ENCODE results near the gene CDH23.

Gene CDH23

GRCh38 chr10:71693377-71693776 lies 296.7 kb downstream of the CDH23 start:
- intact Hi-C loops (cut with DNase I; ENCODE audit: low total_unique reads) = loop anchor here (10.0 kb wide), 1 partner anchor 379 kb away; the partner anchor contains the start of gene SLC29A3
- Histone ChIP-seq H3K36me3 (no peaks in the 10 kb centered on the region), H3K27me3 (peaks cover 0 to 6% of the 10 kb centered on the region in 2 donors)

GRCh38 chr10:71694039-71694501 lies 297.4 kb downstream of the CDH23 start:
- no peaks in the 10 kb centered on the region for H3K36me3 ChIP-seq
- no peak overlapping the region for H3K27ac ChIP-seq
- H3K9me3 ChIP-seq = peaks cover 0 to 9% (median 3%) of the 10 kb centered on the region in 3 donors
- no peaks in the 10 kb centered on the region for H3K4me1 ChIP-seq
- H3K4me3 ChIP-seq = no peak overlapping the region
- DNase-seq = no peak
- intact Hi-C loops (cut with DNase I; ENCODE audit: low total_unique reads) = loop anchor here (10.0 kb wide), 1 partner anchor 379 kb away; the partner anchor contains the start of gene SLC29A3
- TF ChIP-seq CTCF (IDR thresholded peaks at IDR 0.05) = no peak
- peaks cover 0 to 6% of the 10 kb centered on the region in 2 donors for H3K27me3 ChIP-seq

More at GRCh38 chr10:71693377-71693776, 296.7 kb downstream of the CDH23 start:
- H3K9me3 ChIP-seq = peaks cover 0 to 9% (median 3%) of the 10 kb centered on the region in 3 donors
- DNase-seq = no peak
- H3K4me3 ChIP-seq = no peak overlapping the region
- H3K4me1 ChIP-seq = no peaks in the 10 kb centered on the region
- TF ChIP-seq CTCF (IDR thresholded peaks at IDR 0.05) = no peak
- no peak overlapping the region for H3K27ac ChIP-seq

- H3K36me3 ChIP-seq = no peaks in the 10 kb centered on the region
- TF ChIP-seq CTCF (IDR thresholded peaks at IDR 0.05) = no peak
- peaks cover 0 to 6% of the 10 kb centered on the region in 2 donors for H3K27me3 ChIP-seq
- DNase-seq = peak in 1 of 2 donors; percentile 46
- H3K27ac ChIP-seq = no peak overlapping the region
- peaks cover 0 to 9% (median 3%) of the 10 kb centered on the region in 3 donors for H3K9me3 ChIP-seq
- no peak overlapping the region for H3K4me3 ChIP-seq
- no peaks in the 10 kb centered on the region for H3K4me1 ChIP-seq
- intact Hi-C loops (cut with DNase I; ENCODE audit: low total_unique reads) = loop anchor here (10.0 kb wide), 1 partner anchor 380 kb away; the partner anchor contains the start of gene SLC29A3
These were observed 297.8 kb downstream of the CDH23 start for GRCh38 chr10:71694567-71694968.

- H3K4me3 ChIP-seq = no peak overlapping the region
- H3K4me1 ChIP-seq = no peaks in the 10 kb centered on the region
- no peaks in the 10 kb centered on the region for H3K36me3 ChIP-seq
- H3K27me3 ChIP-seq = peaks cover 0 to 6% of the 10 kb centered on the region in 2 donors
- TF ChIP-seq CTCF (IDR thresholded peaks at IDR 0.05) = no peak
- intact Hi-C loops (cut with DNase I; ENCODE audit: low total_unique reads) = loop anchor here (10.0 kb wide), 1 partner anchor 381 kb away; the partner anchor contains the start of gene SLC29A3
- peaks cover 0 to 9% (median 3%) of the 10 kb centered on the region in 3 donors for H3K9me3 ChIP-seq
- DNase-seq = no peak
- no peak overlapping the region for H3K27ac ChIP-seq
These were observed 299.1 kb downstream of the CDH23 start for GRCh38 chr10:71695502-71696476.

- H3K4me3 ChIP-seq = no peak overlapping the region
- peaks cover 0 to 9% of the 10 kb centered on the region in 2 donors for H3K27me3 ChIP-seq
- peak; percentile 62 to 77 for TF ChIP-seq CTCF (IDR thresholded peaks at IDR 0.05)
- no peaks in the 10 kb centered on the region for H3K4me1 ChIP-seq
- H3K27ac ChIP-seq = no peak overlapping the region
- H3K36me3 ChIP-seq = no peaks in the 10 kb centered on the region
- DNase-seq = peak in 1 of 2 donors; percentile 48
- intact Hi-C loops (cut with DNase I; ENCODE audit: low total_unique reads) = loop anchor here (10.0 kb wide), 1 partner anchor 382 kb away; the partner anchor contains the start of gene SLC29A3
- no peaks in the 10 kb centered on the region for H3K9me3 ChIP-seq
These were observed 300.1 kb downstream of the CDH23 start for GRCh38 chr10:71696628-71697326.
